Measurements from ENCODE around the gene THY1. TPM values are rescaled to one million over a fixed set of nuclear protein-coding genes. Genes with fewer than 3 reads are reported as not detected.

The THY1 gene
- total and polyA plus RNA-seq, 2 of the 8 experiments (the other 6 are each of a cell fraction or from before 2014, with no cell fraction given), result 286 to 2,479 TPM

- 54% methylated on average over 5 of the region's 5 CpGs; no CpG with 5 or more reads in 1 of the 2 experiments for WGBS, 2 experiments (ENCODE audit: extremely low coverage in 1 of 2, insufficient coverage in 1 of 2, insufficient read length in 1 of 2, insufficient replicate concordance in 2 of 2, low coverage in 1 of 2, low lambda C conversion rate in 2 of 2, missing lambda C conversion rate in 1 of 2)
- ChIA-PET CTCF (ENCODE audit: partially characterized antibody) (interaction anchor here (0.6 to 2.1 kb wide), 2 partner anchors 25 to 33 kb away, joined by 4 to 8 read pairs; no protein-coding TSS in a partner anchor), POLR2A (ENCODE audit: partially characterized antibody) (interaction anchor here (1.6 kb wide), 1 partner anchor 19 kb away, joined by 7 read pairs; the partner anchor contains the start of gene THY1)
- H3K27me3 ChIP-seq (replicated peaks in 1 of 4; ENCODE audit: control insufficient read depth in 3 of 4, extremely low read depth in 1 of 4, insufficient read depth in 3 of 4, low read length in 3 of 4), result 0 out of 7 replicates have a peak, but pooled peaks cover 0 to 3% (median 0%) of the 10 kb centered on the region in 4 experiments
- no peaks in the 10 kb centered on the region for H4K20me1 ChIP-seq (replicated peaks in 1 of 2; ENCODE audit: control insufficient read depth in 1 of 2, insufficient read depth in 2 of 2, low read length in 2 of 2)
- no peak overlapping the region for H2BK20ac ChIP-seq (ENCODE audit: low read length)
- H2BK12ac ChIP-seq (ENCODE audit: low read depth, low read length), result no peak overlapping the region
- no peak overlapping the region for H4K5ac ChIP-seq (ENCODE audit: insufficient read length, low read depth, low read length)
- H3K79me2 ChIP-seq (ENCODE audit: control insufficient read depth in 1 of 2, insufficient read depth in 2 of 2, low read length in 2 of 2), result no peaks in the 10 kb centered on the region
- H3K4me3 ChIP-seq (ENCODE audit: extremely low read depth in 1 of 4, insufficient read depth in 2 of 4, low read depth in 3 of 4, low read length in 4 of 4), result no peak overlapping the region
- H3K27ac ChIP-seq (ENCODE audit: low read depth, low read length), result no peak overlapping the region
- no peak overlapping the region for H3K4ac ChIP-seq (replicated peaks; ENCODE audit: insufficient read length, low read depth, low read length)
- TF ChIP-seq MAFK (IDR thresholded peaks at IDR 0.05; ENCODE audit: low read depth, low read length) (no peak), TBP (IDR thresholded peaks at IDR 0.05; ENCODE audit: low read depth, low read length) (no peak), BACH1 (IDR thresholded peaks at IDR 0.05; ENCODE audit: low read length) (no peak), KDM4A (IDR thresholded peaks at IDR 0.05; ENCODE audit: low read depth, low read length, severe bottlenecking) (no peak), TAF7 (optimal IDR thresholded peaks at IDR 0.05; ENCODE audit: borderline replicate concordance, low read depth, low read length) (no peak), KDM5A (IDR thresholded peaks at IDR 0.05; ENCODE audit: low read length) (no peak), EP300 (IDR thresholded peaks at IDR 0.05; ENCODE audit: borderline replicate concordance in 1 of 2, low read depth in 2 of 2, low read length in 2 of 2) (no peak), CEBPB (IDR thresholded peaks at IDR 0.05; ENCODE audit: low read depth, low read length) (no peak), POU5F1 (IDR thresholded peaks at IDR 0.05; ENCODE audit: low read depth, low read length) (no peak), EGR1 (IDR thresholded peaks at IDR 0.05; ENCODE audit: borderline replicate concordance, low read depth, low read length) (no peak), CBX5 (IDR thresholded peaks at IDR 0.05; ENCODE audit: low read depth, low read length) (no peak), SIX5 (IDR thresholded peaks at IDR 0.05; ENCODE audit: low read depth, low read length) (no peak)
- no peak overlapping the region for H2BK15ac ChIP-seq (ENCODE audit: low read length)
- no peak overlapping the region for H3K18ac ChIP-seq (ENCODE audit: extremely low read depth, low read length)
- no peak overlapping the region for H4K8ac ChIP-seq (ENCODE audit: extremely low read depth, insufficient read depth, low read length)
- no peak overlapping the region for H3K14ac ChIP-seq (ENCODE audit: insufficient read length)
- peaks cover 0 to 6% (median 1%) of the 10 kb centered on the region in 4 experiments; a peak in 1 of 7 replicates for H3K4me1 ChIP-seq (replicated peaks in 1 of 4; ENCODE audit: control insufficient read depth in 3 of 4, insufficient read depth in 4 of 4, low read length in 3 of 4)
- no peaks in the 10 kb centered on the region for H3K9me3 ChIP-seq (ENCODE audit: insufficient read depth in 2 of 2, low read depth in 1 of 2, low read length in 1 of 2)
- FAIRE-seq, result no peak
- no peaks in the 10 kb centered on the region for H3K23me2 ChIP-seq (ENCODE audit: low read depth, low read length)
- no peak overlapping the region; a peak in 1 of 4 replicates for H3K4me2 ChIP-seq (ENCODE audit: insufficient read depth in 1 of 2, low read depth in 2 of 2, low read length in 2 of 2)
- no peak overlapping the region for H3K23ac ChIP-seq (ENCODE audit: insufficient read length)
- H2BK5ac ChIP-seq (ENCODE audit: low read depth, low read length), result no peak overlapping the region
- no peak overlapping the region for H3K9ac ChIP-seq (replicated peaks in 1 of 4; ENCODE audit: extremely low read depth in 1 of 4, low read depth in 3 of 4, low read length in 3 of 4)
- H2AK5ac ChIP-seq (ENCODE audit: low read depth, low read length), result no peak overlapping the region
- no peak overlapping the region for H3K56ac ChIP-seq (replicated peaks; ENCODE audit: insufficient read length, low read depth, low read length)
- H3K36me3 ChIP-seq (ENCODE audit: control insufficient read depth in 2 of 4, insufficient read depth in 4 of 4, low read length in 3 of 4), result no peaks in the 10 kb centered on the region
- no peaks in the 10 kb centered on the region for H3K79me1 ChIP-seq (ENCODE audit: low read depth, low read length)
- H4K91ac ChIP-seq (replicated peaks; ENCODE audit: insufficient read length, low read length), result no peak overlapping the region
- peak overlapping the region; percentile 21; the same call in 1 of the 2 replicates for H2AFZ ChIP-seq (ENCODE audit: low read length)
- DNase-seq (ENCODE audit: low read depth in 1 of 2, low spot score in 2 of 2), result no peak
- H2BK120ac ChIP-seq (replicated peaks; ENCODE audit: low read depth, low read length), result no peak overlapping the region
These were observed 18.9 kb upstream of the THY1 start for GRCh38 chr11:119441898-119442243.
